ENCODE data around the gene FIS1. TPM values are rescaled to one million over a fixed set of nuclear protein-coding genes. Genes with fewer than 3 reads are reported as not detected.

Gene FIS1
- total RNA-seq, 1 donor from 2014 or later: 118 TPM

DNA sequence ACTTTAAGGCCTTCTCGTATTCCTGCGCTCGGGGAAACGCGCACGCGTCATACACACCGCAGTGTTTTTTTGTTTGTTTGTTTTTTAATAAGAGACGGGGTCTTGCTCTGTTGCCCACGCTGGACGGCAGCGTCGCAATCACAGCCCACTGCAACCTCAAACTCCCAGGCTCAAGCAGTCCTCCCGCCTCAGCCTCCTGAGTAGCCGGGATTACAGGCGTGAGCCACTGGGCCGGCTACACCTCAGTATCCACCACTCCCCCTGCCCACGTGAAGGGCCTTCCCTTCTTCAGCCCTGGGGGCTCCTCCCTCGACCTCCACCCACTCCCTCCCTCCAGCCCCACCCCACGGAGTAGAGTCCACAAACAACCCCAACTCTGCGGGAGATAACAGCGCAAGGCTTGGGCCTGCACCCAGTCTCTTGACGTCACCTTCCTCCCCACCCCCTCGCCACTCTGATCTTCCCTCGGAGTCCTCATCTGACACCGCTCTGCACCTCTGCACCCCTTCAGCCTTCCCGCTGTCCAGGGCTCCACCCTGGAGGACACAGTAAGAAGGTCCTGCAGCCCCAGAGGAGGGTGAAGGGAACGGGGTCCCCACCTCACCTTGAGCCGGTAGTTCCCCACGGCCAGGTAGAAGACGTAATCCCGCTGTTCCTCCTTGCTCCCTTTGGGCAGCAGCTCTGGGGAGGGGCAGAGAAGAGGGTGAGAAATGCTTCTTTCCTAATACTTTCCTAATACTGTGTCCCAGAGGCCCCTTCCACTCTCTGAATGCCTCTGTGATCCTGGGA lies 4.5 kb downstream of the FIS1 start:
- no peak overlapping the region for H3K4me3 Mint-ChIP-seq (ENCODE audit: unreplicated experiment)
- H3K27ac Mint-ChIP-seq (ENCODE audit: unreplicated experiment): peak overlapping the region; percentile 41
- no peaks in the 10 kb centered on the region for H3K9me3 Mint-ChIP-seq (ENCODE audit: low read depth)
- no peak for DNase-seq (ENCODE audit: low spot score)
- peaks cover 2% of the 10 kb centered on the region for H3K36me3 Mint-ChIP-seq (ENCODE audit: low read depth)
- peaks cover 16% of the 10 kb centered on the region for H3K4me1 Mint-ChIP-seq (ENCODE audit: low read depth)
- no peaks in the 10 kb centered on the region for H3K27me3 Mint-ChIP-seq (ENCODE audit: low read depth)
- TF ChIP-seq, protein P1, sequence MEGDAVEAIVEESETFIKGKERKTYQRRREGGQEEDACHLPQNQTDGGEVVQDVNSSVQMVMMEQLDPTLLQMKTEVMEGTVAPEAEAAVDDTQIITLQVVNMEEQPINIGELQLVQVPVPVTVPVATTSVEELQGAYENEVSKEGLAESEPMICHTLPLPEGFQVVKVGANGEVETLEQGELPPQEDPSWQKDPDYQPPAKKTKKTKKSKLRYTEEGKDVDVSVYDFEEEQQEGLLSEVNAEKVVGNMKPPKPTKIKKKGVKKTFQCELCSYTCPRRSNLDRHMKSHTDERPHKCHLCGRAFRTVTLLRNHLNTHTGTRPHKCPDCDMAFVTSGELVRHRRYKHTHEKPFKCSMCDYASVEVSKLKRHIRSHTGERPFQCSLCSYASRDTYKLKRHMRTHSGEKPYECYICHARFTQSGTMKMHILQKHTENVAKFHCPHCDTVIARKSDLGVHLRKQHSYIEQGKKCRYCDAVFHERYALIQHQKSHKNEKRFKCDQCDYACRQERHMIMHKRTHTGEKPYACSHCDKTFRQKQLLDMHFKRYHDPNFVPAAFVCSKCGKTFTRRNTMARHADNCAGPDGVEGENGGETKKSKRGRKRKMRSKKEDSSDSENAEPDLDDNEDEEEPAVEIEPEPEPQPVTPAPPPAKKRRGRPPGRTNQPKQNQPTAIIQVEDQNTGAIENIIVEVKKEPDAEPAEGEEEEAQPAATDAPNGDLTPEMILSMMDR (IDR thresholded peaks at IDR 0.05): no peak

DNA sequence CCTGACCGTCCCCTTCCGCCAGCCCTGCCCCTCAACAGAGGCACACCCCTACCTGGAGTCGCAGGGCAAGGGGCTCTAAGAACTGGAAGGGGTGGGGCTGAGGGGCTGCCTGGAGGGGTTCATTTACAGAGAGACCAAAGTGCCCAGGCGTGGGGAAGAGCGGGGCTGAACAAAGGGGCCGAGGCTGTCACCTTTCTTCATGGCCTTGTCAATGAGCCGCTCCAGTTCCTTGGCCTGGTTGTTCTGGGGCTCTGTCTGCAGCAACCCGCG lies 5.0 kb downstream of the FIS1 start:
- no peak for DNase-seq (ENCODE audit: low spot score)
- no peaks in the 10 kb centered on the region for H3K27me3 Mint-ChIP-seq (ENCODE audit: low read depth)
- H3K36me3 Mint-ChIP-seq (ENCODE audit: low read depth): peaks cover 2% of the 10 kb centered on the region
- TF ChIP-seq, protein P1 (IDR thresholded peaks at IDR 0.05): no peak
- H3K4me1 Mint-ChIP-seq (ENCODE audit: low read depth): peaks cover 11% of the 10 kb centered on the region
- no peaks in the 10 kb centered on the region for H3K9me3 Mint-ChIP-seq (ENCODE audit: low read depth)
- no peak overlapping the region for H3K4me3 Mint-ChIP-seq (ENCODE audit: unreplicated experiment)
- H3K27ac Mint-ChIP-seq (ENCODE audit: unreplicated experiment): no peak overlapping the region

DNA sequence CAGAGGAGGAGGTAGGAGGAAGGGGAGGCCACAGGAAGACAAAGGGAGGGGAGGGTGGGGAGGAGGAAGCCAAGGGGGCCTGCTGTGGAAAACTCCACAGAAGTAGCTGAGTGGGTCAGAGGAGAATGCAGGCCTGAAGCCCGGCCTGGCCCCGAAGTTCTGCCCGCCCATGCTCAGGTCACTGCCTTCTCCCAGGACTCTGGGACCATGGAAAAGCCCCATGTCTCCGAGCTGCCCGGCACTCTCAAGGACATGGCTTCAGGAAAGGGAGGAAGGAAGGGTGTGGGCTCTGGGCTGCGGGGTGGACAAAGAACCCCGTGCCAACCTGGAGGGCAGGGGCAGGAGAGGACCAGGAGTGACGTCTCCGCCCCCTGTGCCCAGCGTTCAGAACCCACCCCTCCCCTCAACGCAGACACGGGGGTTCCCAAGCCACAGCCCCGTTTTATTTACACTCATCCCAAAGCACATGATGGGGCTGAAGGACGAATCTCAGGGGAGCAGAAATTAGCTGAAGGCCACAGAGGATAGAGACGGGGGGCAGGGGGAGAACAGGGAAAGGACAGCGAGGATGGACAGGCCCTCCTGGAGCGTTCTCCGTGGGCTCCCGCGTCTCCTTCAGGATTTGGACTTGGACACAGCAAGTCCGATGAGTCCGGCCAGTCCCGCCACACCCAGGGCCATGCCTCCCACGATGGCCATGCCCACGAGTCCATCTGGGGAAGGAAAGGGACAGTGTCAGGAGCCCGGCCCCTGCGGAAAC lies 5.5 kb downstream of the FIS1 start:
- Mint-ChIP-seq H3K4me1 (ENCODE audit: low read depth) (peaks cover 11% of the 10 kb centered on the region), H3K27me3 (ENCODE audit: low read depth) (no peaks in the 10 kb centered on the region), H3K4me3 (ENCODE audit: unreplicated experiment) (no peak overlapping the region), H3K9me3 (ENCODE audit: low read depth) (no peaks in the 10 kb centered on the region), H3K27ac (ENCODE audit: unreplicated experiment) (no peak overlapping the region), H3K36me3 (ENCODE audit: low read depth) (peaks cover 2% of the 10 kb centered on the region)
- no peak for DNase-seq (ENCODE audit: low spot score)
- TF ChIP-seq, protein P1 (IDR thresholded peaks at IDR 0.05): no peak

DNA sequence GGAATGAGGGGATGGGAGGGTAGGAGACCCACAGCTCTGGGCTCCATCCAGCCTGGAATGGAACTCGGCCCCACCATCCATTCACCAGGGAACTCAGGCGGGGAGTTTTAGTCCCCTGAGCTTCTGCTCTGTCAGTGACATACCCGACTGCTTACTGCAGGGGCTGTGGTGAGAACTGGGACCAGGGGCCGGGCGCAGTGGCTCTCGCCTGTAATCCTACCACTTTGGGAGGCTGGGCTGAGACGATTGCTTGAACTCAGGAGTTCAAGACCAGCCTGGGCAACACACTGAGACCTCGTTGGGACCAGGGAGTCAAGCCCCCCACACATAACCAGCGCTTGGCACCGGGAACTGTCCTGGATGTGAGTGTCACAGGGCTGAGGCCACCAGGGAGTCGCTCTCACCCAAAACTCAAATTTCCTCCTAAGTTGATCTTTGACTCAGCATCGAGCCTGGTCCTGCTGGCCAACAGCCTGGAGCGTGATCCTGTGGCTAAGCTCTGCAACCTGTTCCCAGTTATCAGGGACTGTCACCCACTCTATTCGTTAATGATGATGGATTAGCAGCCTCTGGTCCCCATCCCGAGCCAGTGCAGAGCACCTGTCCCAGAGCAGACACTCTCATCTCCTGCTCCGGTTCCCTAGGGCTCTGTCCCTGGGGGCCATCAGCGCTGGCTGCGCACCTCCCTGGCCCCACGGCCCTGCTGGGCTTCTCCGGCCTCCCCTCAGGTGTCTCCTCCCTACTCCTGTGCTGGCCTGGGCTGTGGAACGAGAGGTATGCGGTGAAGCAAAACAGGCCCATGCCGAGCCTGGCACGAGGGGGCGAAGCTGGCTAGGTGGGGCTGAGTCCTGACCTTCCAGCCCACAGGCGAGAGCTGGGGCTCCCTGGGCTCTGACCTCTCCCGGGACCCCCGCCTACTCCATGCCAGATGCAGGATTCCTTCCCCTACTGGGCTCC lies 6.4 kb downstream of the FIS1 start:
- TF ChIP-seq, protein P1 (IDR thresholded peaks at IDR 0.05): no peak
- no peak for DNase-seq (ENCODE audit: low spot score)
- H3K27me3 Mint-ChIP-seq (ENCODE audit: low read depth): no peaks in the 10 kb centered on the region
- peak overlapping the region; percentile 63 for H3K27ac Mint-ChIP-seq (ENCODE audit: unreplicated experiment)
- H3K36me3 Mint-ChIP-seq (ENCODE audit: low read depth): peaks cover 2% of the 10 kb centered on the region
- H3K4me3 Mint-ChIP-seq (ENCODE audit: unreplicated experiment): no peak overlapping the region
- peaks cover 6% of the 10 kb centered on the region for H3K4me1 Mint-ChIP-seq (ENCODE audit: low read depth)
- no peaks in the 10 kb centered on the region for H3K9me3 Mint-ChIP-seq (ENCODE audit: low read depth)

Data from chondrocyte (in vitro differentiated cells).